H1 (cell line): ENCODE results near the gene RBM14. TPM values are rescaled to one million over a fixed set of nuclear protein-coding genes. Genes with fewer than 3 reads are reported as not detected.

Experiments used
- BCL11A ChIP-seq, 2 experiments: IDR thresholded peaks; one replicate each; pipeline ENCODE4 v1.6.1; 2011; ENCODE audit warnings: low read depth in 2 of 2, low read length in 2 of 2, mild to moderate bottlenecking in 2 of 2
- BRCA1 ChIP-seq: IDR thresholded peaks from 2 replicates; pipeline ENCODE4 v1.6.1; 2012; ENCODE audit warnings: low read depth, low read length, improper control_type of control experiment
- KDM1A ChIP-seq: fragments of 200-600, 300-600 bp; sonication (generic); IDR thresholded peaks from 2 replicates; pipeline ENCODE4 v1.7.1; 2016; ENCODE audit warnings: mild to moderate bottlenecking, low read length, borderline replicate concordance
- KDM5A ChIP-seq: fragments of 200-600 bp; IDR thresholded peaks from 2 replicates; pipeline ENCODE4 v1.7.1; 2012; ENCODE audit warnings: mild to moderate bottlenecking, low read length, inconsistent platforms, mixed read lengths
- PHF8 ChIP-seq: fragments of 200-600 bp; sonication (generic); conservative IDR thresholded peaks from 2 replicates; pipeline ENCODE4 v1.7.1; 2012; ENCODE audit warnings: low read depth, mild to moderate bottlenecking, inconsistent platforms, low read length, moderate library complexity
- RBBP5 ChIP-seq: IDR thresholded peaks from 2 replicates; pipeline ENCODE4 v1.7.1; 2012; ENCODE audit warnings: low read depth, mild to moderate bottlenecking, inconsistent platforms, low read length, moderate library complexity, borderline replicate concordance
- ZNF274 ChIP-seq: IDR thresholded peaks from 2 replicates; pipeline ENCODE4 v1.7.0; 2012; ENCODE audit warnings: low read length, borderline replicate concordance; ENCODE audit errors: extremely low read depth
- polyA plus RNA-seq, 7 experiments: library from polyadenylated mRNA; depleted of rRNA in 3 of 7; stranded (reverse) in 5 of 7; unstranded in 2 of 7; fragments of >200 nt in 5 of 7; fragments of 200-250 nt in 2 of 7; gene quantifications; 1 replicate in 5 of 7; 2 replicates in 1 of 7; 4 replicates in 1 of 7; pipeline versions ENCODE4 v1.2.1 to v1.2.3, GENCODE V29; 2011 to 2013; ENCODE audit warnings: missing spikeins in 2 of 7, mixed read lengths in 2 of 7
- total RNA-seq: library from RNA; stranded (reverse); fragmentation: NEBNext Ultra II Directional; extraction: Animal tissue kit (Norgen Biotek cat#: 25700); gene quantifications from 2 replicates; pipeline ENCODE4 v1.2.1, GENCODE V29; 2021
- TF ChIP-seq, protein P1 (sequence below): fragments of 300-600 bp; sonication (generic); IDR thresholded peaks from 2 replicates; pipeline ENCODE4 v1.7.1; 2012; ENCODE audit warnings: low read length, moderate library complexity, mild to moderate bottlenecking, inconsistent platforms; ENCODE audit not compliant: insufficient replicate concordance
- TF ChIP-seq, protein P2 (sequence below): IDR thresholded peaks from 2 replicates; pipeline ENCODE4 v1.6.1; 2011; ENCODE audit warnings: low read length, improper control_type of control experiment

RBM14 gene
- total and polyA plus RNA-seq, 2 of the 8 experiments (the other 6 are each of a cell fraction or from before 2014, with no cell fraction given), result 67.2 to 142 TPM

DNA sequence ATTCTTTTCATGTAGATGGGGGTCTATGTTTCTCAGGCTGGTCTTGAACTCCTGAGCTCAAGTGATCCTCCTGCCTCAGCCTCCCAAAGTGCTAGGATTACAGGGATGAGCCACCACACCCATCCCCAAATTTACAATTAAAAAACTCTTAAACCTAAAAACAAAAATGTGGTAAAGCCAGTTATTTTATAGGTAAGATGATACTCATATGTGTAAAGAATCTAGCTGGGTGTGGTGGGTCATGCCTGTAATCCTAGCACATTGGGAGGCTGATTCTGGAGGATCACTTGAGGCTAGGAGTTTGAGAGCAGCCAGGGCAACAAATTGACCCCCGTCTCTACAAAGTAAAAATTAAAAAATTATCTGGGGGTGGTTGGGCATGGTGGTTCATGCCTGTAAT, 4.0 kb upstream of the RBM14 start (continued):
- TF ChIP-seq, protein P1, sequence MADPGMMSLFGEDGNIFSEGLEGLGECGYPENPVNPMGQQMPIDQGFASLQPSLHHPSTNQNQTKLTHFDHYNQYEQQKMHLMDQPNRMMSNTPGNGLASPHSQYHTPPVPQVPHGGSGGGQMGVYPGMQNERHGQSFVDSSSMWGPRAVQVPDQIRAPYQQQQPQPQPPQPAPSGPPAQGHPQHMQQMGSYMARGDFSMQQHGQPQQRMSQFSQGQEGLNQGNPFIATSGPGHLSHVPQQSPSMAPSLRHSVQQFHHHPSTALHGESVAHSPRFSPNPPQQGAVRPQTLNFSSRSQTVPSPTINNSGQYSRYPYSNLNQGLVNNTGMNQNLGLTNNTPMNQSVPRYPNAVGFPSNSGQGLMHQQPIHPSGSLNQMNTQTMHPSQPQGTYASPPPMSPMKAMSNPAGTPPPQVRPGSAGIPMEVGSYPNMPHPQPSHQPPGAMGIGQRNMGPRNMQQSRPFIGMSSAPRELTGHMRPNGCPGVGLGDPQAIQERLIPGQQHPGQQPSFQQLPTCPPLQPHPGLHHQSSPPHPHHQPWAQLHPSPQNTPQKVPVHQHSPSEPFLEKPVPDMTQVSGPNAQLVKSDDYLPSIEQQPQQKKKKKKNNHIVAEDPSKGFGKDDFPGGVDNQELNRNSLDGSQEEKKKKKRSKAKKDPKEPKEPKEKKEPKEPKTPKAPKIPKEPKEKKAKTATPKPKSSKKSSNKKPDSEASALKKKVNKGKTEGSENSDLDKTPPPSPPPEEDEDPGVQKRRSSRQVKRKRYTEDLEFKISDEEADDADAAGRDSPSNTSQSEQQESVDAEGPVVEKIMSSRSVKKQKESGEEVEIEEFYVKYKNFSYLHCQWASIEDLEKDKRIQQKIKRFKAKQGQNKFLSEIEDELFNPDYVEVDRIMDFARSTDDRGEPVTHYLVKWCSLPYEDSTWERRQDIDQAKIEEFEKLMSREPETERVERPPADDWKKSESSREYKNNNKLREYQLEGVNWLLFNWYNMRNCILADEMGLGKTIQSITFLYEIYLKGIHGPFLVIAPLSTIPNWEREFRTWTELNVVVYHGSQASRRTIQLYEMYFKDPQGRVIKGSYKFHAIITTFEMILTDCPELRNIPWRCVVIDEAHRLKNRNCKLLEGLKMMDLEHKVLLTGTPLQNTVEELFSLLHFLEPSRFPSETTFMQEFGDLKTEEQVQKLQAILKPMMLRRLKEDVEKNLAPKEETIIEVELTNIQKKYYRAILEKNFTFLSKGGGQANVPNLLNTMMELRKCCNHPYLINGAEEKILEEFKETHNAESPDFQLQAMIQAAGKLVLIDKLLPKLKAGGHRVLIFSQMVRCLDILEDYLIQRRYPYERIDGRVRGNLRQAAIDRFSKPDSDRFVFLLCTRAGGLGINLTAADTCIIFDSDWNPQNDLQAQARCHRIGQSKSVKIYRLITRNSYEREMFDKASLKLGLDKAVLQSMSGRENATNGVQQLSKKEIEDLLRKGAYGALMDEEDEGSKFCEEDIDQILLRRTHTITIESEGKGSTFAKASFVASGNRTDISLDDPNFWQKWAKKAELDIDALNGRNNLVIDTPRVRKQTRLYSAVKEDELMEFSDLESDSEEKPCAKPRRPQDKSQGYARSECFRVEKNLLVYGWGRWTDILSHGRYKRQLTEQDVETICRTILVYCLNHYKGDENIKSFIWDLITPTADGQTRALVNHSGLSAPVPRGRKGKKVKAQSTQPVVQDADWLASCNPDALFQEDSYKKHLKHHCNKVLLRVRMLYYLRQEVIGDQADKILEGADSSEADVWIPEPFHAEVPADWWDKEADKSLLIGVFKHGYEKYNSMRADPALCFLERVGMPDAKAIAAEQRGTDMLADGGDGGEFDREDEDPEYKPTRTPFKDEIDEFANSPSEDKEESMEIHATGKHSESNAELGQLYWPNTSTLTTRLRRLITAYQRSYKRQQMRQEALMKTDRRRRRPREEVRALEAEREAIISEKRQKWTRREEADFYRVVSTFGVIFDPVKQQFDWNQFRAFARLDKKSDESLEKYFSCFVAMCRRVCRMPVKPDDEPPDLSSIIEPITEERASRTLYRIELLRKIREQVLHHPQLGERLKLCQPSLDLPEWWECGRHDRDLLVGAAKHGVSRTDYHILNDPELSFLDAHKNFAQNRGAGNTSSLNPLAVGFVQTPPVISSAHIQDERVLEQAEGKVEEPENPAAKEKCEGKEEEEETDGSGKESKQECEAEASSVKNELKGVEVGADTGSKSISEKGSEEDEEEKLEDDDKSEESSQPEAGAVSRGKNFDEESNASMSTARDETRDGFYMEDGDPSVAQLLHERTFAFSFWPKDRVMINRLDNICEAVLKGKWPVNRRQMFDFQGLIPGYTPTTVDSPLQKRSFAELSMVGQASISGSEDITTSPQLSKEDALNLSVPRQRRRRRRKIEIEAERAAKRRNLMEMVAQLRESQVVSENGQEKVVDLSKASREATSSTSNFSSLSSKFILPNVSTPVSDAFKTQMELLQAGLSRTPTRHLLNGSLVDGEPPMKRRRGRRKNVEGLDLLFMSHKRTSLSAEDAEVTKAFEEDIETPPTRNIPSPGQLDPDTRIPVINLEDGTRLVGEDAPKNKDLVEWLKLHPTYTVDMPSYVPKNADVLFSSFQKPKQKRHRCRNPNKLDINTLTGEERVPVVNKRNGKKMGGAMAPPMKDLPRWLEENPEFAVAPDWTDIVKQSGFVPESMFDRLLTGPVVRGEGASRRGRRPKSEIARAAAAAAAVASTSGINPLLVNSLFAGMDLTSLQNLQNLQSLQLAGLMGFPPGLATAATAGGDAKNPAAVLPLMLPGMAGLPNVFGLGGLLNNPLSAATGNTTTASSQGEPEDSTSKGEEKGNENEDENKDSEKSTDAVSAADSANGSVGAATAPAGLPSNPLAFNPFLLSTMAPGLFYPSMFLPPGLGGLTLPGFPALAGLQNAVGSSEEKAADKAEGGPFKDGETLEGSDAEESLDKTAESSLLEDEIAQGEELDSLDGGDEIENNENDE, result no peak
- TF ChIP-seq PHF8, result no peak
- TF ChIP-seq RBBP5, result no peak
- no peak for TF ChIP-seq BRCA1
- TF ChIP-seq ZNF274, result no peak
- TF ChIP-seq KDM1A, result no peak
- TF ChIP-seq, protein P2, sequence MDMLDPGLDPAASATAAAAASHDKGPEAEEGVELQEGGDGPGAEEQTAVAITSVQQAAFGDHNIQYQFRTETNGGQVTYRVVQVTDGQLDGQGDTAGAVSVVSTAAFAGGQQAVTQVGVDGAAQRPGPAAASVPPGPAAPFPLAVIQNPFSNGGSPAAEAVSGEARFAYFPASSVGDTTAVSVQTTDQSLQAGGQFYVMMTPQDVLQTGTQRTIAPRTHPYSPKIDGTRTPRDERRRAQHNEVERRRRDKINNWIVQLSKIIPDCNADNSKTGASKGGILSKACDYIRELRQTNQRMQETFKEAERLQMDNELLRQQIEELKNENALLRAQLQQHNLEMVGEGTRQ, result no peak
- no peak for TF ChIP-seq BCL11A (IDR thresholded peaks at IDR 0.05; ENCODE audit: low read depth in 2 of 2, low read length in 2 of 2)
- TF ChIP-seq KDM5A, result no peak
